ENCODE measurements around the gene LPCAT1.

LPCAT1 gene

DNA sequence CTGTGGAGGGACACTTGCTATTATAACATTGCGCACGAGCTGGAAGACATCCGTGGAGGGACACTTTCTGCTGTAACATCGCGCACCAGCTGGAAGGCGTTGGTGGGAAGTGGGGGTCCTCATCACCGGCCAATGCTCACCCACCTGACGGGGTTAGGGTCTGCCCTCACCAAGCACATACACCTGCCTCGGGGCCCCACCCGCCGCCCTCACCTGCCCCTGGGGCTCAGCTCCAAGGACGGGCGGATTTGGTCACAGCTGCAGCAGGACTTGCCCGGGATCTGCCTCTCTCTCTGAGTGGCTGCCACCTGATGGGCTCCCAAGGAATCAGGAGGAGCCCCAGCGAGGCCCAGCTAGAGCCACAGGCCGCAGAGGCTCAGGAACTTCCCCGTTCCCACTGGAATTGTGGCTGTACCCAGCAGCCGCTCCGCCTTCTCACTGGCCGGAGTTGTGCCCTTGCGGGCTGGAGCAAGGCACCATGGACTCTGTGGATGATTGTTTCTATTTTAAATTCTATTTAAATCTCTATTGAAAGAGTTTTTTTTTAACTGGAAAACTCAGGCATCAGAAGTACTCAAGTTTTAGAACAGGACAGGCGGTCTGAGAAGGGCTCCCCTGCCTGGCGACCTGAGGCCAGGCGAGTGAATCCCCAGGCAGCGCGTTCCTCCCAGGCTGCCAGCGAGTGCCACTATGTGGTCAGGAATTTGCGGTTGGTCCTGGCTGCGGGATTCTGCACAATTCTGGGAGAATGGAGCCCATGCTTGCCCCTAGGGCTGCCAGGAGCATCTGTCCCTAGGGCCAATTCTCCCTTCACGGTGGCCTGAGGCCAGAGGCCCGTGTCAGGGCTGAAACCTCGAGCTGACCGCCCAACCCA is 39.7 kb downstream of the LPCAT1 start:
- Histone ChIP-seq H3K9me3 (no peaks in the 10 kb centered on the region), H3K4me3 (ENCODE audit: low read depth, low read length) (no peak overlapping the region), H3K27me3 (no peaks in the 10 kb centered on the region), H3K4me1 (no peaks in the 10 kb centered on the region), H3K36me3 (peaks cover 33% of the 10 kb centered on the region)
- no peak for DNase-seq
- TF ChIP-seq, protein P1, sequence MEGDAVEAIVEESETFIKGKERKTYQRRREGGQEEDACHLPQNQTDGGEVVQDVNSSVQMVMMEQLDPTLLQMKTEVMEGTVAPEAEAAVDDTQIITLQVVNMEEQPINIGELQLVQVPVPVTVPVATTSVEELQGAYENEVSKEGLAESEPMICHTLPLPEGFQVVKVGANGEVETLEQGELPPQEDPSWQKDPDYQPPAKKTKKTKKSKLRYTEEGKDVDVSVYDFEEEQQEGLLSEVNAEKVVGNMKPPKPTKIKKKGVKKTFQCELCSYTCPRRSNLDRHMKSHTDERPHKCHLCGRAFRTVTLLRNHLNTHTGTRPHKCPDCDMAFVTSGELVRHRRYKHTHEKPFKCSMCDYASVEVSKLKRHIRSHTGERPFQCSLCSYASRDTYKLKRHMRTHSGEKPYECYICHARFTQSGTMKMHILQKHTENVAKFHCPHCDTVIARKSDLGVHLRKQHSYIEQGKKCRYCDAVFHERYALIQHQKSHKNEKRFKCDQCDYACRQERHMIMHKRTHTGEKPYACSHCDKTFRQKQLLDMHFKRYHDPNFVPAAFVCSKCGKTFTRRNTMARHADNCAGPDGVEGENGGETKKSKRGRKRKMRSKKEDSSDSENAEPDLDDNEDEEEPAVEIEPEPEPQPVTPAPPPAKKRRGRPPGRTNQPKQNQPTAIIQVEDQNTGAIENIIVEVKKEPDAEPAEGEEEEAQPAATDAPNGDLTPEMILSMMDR (IDR thresholded peaks at IDR 0.05; ENCODE audit: low read depth, low read length), result no peak

DNA sequence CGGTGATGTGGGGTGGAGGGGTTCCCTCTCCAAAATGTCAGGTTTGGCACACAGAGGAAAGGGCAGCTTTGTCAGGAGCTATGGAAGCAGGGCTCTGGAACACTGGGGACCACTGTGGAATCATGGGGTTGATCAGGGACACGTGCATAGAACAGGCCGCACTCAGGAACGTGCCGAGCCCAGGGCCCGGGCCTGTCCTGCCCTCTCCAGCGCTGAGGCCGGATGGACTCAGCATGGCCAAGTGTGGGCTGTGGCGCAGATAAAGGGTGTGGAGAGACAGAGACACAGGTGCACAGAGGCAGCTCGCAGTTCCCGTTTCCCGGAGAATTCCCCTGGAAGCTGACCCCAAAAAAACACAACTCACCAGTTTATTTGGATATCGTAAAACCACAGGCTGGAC is 40.7 kb downstream of the LPCAT1 start:
- H3K4me1 ChIP-seq, result no peaks in the 10 kb centered on the region
- H3K36me3 ChIP-seq, result peaks cover 31% of the 10 kb centered on the region
- TF ChIP-seq, protein P1 (IDR thresholded peaks at IDR 0.05; ENCODE audit: low read depth, low read length), result no peak
- no peak overlapping the region for H3K4me3 ChIP-seq (ENCODE audit: low read depth, low read length)
- no peaks in the 10 kb centered on the region for H3K27me3 ChIP-seq
- no peaks in the 10 kb centered on the region for H3K9me3 ChIP-seq
- no peak for DNase-seq

DNA sequence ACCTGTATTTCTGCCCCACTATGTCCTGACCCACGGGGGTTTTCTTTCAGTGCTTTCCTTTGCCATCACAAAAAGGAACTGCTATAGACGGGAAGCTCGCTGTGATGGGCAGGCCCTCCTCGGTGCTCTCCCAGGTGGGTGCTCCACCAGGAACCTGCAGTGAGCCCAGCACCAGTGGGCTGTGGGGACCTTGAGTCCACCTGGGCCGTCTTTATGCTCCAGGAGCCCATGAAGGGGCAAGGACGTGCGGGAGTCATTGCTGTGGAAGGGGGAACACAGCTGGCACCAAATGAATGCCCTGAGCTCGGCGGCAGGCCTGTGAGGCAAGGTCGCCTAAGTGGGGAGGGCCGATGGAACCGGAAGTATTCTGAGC is 41.8 kb downstream of the LPCAT1 start:
- H3K4me3 ChIP-seq (ENCODE audit: low read depth, low read length), result no peak overlapping the region
- peaks cover 28% of the 10 kb centered on the region for H3K36me3 ChIP-seq
- DNase-seq, result no peak
- TF ChIP-seq, protein P1 (IDR thresholded peaks at IDR 0.05; ENCODE audit: low read depth, low read length), result no peak
- H3K27me3 ChIP-seq, result no peaks in the 10 kb centered on the region
- no peaks in the 10 kb centered on the region for H3K4me1 ChIP-seq
- H3K9me3 ChIP-seq, result no peaks in the 10 kb centered on the region

DNA sequence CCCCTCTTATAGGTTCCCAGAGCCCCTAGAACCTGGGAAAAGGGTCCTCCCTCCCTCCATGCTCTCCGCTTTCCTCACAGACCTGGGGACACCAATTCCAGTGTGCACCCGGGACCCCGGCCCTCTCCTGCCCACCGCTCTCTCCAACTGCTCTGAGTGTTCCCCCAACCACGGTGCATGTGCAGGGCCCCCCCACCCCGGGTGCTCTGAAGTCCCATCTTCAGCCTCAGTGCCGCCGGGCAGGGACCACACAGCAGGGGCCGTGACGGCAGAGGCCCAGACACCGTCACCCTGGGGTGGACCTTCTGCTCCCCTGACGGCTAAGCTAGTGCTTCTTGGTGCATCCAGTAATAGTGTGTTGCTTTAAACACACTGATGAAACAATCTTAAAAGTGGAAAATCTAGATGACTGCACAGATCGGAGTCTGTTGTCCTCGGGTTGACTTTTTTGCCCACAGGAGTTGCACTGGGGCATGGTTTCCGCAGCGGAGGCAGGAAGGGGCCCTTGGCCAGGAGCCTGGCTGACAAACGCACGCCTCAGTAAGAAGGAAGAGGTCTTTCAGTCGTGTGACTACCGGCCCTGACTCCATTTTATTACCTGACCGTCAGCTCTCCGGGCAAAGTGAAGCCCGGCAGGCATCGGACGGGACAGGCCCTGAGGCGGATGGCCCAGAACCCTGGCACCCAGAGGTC is 42.3 kb downstream of the LPCAT1 start:
- no peak overlapping the region for H3K4me3 ChIP-seq (ENCODE audit: low read depth, low read length)
- no peaks in the 10 kb centered on the region for H3K4me1 ChIP-seq
- H3K9me3 ChIP-seq, result no peaks in the 10 kb centered on the region
- H3K36me3 ChIP-seq, result peaks cover 30% of the 10 kb centered on the region
- TF ChIP-seq, protein P1 (IDR thresholded peaks at IDR 0.05; ENCODE audit: low read depth, low read length), result no peak
- DNase-seq, result no peak
- H3K27me3 ChIP-seq, result no peaks in the 10 kb centered on the region

DNA sequence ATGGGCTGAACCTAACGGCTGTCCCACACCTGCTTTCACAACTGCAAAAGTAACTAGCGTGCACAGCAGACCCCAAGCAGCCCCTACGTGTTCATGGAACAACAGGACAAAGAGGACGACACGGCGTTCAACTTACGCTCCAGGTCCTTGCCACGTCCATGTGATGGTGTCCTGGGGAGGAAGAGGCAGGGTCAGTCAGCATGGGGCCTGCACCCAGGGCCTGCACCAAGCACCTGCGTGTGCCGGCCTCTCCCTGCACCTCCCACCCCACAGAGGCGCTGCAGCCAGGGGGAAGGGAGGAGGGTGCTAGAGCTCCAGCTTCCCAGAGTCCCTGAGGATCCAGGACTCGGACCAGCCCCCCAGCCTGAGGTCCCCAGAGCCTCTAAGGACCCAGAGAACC is 43.0 kb downstream of the LPCAT1 start:
- no peaks in the 10 kb centered on the region for H3K9me3 ChIP-seq

More for the DNA sequence above, 43.0 kb downstream of the LPCAT1 start:
- no peak for DNase-seq
- TF ChIP-seq, protein P1 (IDR thresholded peaks at IDR 0.05; ENCODE audit: low read depth, low read length), result no peak
- no peaks in the 10 kb centered on the region for H3K27me3 ChIP-seq
- no peak overlapping the region for H3K4me3 ChIP-seq (ENCODE audit: low read depth, low read length)
- H3K4me1 ChIP-seq, result no peaks in the 10 kb centered on the region
- H3K36me3 ChIP-seq, result peaks cover 31% of the 10 kb centered on the region

All from BE2C (cell line).